ENCODE measurements around the gene DDX25. TPM values are rescaled to one million over a fixed set of nuclear protein-coding genes. Genes with fewer than 3 reads are reported as not detected.

The DDX25 gene
- total and polyA plus RNA-seq, 2 experiments from 2014 or later = 6.1 to 7.5 TPM

DNA sequence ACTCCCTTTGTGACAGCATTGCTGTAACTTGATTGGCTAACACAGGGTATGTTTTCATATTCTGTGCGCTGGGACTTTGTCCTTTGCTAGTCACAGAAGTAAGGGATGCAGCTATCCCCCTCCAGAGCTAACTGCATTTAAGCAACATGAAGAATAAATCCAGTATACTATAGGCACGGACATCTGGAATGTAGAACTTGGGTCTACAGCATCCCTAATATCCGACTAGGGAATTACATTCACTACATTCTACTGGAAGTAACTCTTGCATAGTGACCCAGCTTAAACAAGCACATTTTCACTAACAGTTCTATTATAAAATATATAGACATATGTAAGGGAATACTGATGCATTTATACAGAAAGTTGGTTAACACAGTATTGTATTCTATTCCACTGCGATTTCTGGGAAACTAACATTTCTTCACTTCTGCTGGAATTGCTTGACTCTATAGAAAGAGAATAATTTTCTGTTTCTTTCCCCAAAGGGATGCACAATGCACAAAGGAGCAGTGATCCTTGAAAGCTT is 54.6 kb downstream of the DDX25 start:
- Histone ChIP-seq H3K27me3 (no peaks in the 10 kb centered on the region), H3K9me3 (ENCODE audit: low read depth) (no peaks in the 10 kb centered on the region), H3K4me3 (no peak overlapping the region), H3K4me1 (ENCODE audit: low read depth) (peaks cover 3% of the 10 kb centered on the region), H3K36me3 (no peaks in the 10 kb centered on the region), H3K27ac (no peak overlapping the region)
- no peak for DNase-seq (ENCODE audit: low read depth in 1 of 2, low spot score in 1 of 2)
- TF ChIP-seq, protein P1, sequence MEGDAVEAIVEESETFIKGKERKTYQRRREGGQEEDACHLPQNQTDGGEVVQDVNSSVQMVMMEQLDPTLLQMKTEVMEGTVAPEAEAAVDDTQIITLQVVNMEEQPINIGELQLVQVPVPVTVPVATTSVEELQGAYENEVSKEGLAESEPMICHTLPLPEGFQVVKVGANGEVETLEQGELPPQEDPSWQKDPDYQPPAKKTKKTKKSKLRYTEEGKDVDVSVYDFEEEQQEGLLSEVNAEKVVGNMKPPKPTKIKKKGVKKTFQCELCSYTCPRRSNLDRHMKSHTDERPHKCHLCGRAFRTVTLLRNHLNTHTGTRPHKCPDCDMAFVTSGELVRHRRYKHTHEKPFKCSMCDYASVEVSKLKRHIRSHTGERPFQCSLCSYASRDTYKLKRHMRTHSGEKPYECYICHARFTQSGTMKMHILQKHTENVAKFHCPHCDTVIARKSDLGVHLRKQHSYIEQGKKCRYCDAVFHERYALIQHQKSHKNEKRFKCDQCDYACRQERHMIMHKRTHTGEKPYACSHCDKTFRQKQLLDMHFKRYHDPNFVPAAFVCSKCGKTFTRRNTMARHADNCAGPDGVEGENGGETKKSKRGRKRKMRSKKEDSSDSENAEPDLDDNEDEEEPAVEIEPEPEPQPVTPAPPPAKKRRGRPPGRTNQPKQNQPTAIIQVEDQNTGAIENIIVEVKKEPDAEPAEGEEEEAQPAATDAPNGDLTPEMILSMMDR (IDR thresholded peaks at IDR 0.05; ENCODE audit: low read depth, low read length) = no peak

DNA sequence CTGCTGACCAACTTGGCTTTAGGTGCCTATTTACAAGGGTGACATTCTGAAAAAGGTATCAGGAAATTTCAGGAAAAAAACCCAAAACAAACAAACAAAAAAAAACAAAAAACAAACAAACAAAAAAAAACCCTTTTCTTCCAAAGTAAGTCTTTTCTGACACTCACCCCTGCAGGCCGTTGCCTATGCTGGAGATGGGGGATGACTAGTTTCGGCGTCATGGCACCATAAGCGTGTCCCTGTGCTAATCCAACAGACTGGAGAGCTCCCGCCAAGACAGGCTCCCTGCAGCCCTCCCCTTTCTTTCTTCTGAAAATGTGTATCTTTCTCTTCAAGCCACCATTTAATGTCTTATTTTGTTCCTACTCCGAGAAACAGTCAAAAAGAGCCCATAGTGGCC is 55.2 kb downstream of the DDX25 start:
- Histone ChIP-seq H3K36me3 (no peaks in the 10 kb centered on the region), H3K4me3 (no peak overlapping the region), H3K4me1 (ENCODE audit: low read depth) (peaks cover 8% of the 10 kb centered on the region), H3K27ac (no peak overlapping the region), H3K9me3 (ENCODE audit: low read depth) (no peaks in the 10 kb centered on the region), H3K27me3 (no peaks in the 10 kb centered on the region)
- TF ChIP-seq, protein P1 (IDR thresholded peaks at IDR 0.05; ENCODE audit: low read depth, low read length) = no peak
- DNase-seq (ENCODE audit: low read depth in 1 of 2, low spot score in 1 of 2) = no peak

DNA sequence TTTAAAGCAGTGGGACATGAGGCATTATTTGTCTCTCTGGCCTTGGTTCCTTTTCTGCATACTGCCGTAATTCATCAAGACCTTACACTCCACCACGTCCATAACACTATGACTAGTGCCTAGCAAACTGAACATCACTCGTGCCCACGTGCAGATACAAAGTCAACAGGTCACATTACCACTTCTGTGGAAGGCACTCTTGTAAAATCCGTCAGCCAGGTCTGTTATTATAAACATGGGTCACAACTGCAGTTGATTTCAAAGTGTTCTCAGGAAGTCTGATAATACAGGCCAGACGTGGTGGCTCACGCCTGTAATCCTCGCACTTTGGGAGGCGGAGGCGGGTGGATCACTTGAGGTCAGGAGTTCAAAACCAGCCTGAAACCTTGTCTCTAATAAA is 55.6 kb downstream of the DDX25 start:
- Histone ChIP-seq H3K36me3 (no peaks in the 10 kb centered on the region), H3K9me3 (ENCODE audit: low read depth) (no peaks in the 10 kb centered on the region), H3K4me1 (ENCODE audit: low read depth) (peaks cover 13% of the 10 kb centered on the region), H3K27me3 (no peaks in the 10 kb centered on the region), H3K27ac (no peak overlapping the region), H3K4me3 (no peak overlapping the region)
- DNase-seq (ENCODE audit: low read depth in 1 of 2, low spot score in 1 of 2) = no peak
- TF ChIP-seq, protein P1 (IDR thresholded peaks at IDR 0.05; ENCODE audit: low read depth, low read length) = no peak

DNA sequence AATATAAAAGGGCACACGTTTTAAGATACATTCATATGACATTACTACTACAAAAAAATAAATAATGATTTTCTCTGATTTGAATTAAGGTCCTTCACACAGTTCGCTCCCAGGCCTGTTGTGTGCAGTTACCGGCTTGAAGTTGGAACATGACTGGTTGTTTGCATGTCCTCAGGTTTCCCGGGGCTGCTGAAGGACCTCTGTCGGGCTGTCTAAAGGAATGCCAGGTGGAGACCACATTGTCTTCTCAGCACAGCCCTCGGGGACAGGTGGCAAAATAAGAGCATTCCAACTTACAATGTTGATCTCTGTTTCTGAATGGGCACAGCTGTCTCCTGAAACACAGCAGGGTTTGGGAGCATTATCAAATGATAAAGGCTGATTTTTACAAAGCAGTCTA is 56.5 kb downstream of the DDX25 start:
- TF ChIP-seq, protein P1 (IDR thresholded peaks at IDR 0.05; ENCODE audit: low read depth, low read length) = no peak
- no peak for DNase-seq (ENCODE audit: low read depth in 1 of 2, low spot score in 1 of 2)
- Histone ChIP-seq H3K9me3 (ENCODE audit: low read depth) (no peaks in the 10 kb centered on the region), H3K4me1 (ENCODE audit: low read depth) (peaks cover 20% of the 10 kb centered on the region), H3K27ac (no peak overlapping the region), H3K36me3 (no peaks in the 10 kb centered on the region), H3K27me3 (no peaks in the 10 kb centered on the region), H3K4me3 (no peak overlapping the region)

DNA sequence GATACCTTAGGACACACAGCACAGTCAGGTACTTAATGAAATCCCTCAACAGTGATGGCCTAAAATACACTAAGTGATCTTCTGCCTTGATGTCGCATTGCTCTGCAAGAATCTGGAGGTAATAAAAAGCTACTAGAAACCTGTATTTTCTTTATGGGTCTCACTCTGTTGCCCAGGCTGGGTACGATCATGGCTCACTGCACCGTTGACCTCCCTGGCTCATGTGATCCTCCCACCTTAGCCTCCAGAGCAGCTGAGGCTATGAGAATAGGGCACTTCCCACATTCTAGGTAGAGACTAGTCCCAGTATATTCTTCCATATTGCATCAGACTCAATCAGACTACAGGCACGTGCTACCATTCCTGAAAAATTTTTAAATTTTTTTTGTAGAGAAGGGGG is 63.2 kb downstream of the DDX25 start:
- peaks cover 37% of the 10 kb centered on the region for H3K4me1 ChIP-seq (ENCODE audit: low read depth)
- TF ChIP-seq, protein P1 (IDR thresholded peaks at IDR 0.05; ENCODE audit: low read depth, low read length) = no peak
- no peaks in the 10 kb centered on the region for H3K27me3 ChIP-seq
- no peak overlapping the region for H3K27ac ChIP-seq
- DNase-seq (ENCODE audit: low read depth in 1 of 2, low spot score in 1 of 2) = no peak
- H3K4me3 ChIP-seq = no peak overlapping the region
- no peaks in the 10 kb centered on the region for H3K9me3 ChIP-seq (ENCODE audit: low read depth)
- no peaks in the 10 kb centered on the region for H3K36me3 ChIP-seq

DNA sequence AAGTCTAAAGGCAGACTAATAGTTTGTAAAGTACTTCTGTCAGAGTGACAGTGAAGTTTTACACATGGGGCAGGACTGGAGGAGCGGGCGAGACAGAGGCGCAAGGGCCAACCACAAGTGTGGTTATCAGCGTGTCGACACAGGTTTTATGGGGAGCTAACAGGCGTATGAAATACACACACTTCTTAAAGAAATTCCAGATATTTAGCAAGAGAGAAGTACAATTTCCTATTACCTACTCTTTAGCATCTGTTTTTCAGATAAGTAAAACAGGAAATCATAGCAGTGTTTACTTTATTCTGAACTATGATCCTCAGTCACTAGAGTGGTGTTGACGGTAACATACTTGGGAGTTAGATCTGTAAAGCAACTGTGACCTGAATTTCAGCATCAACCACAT is 64.0 kb downstream of the DDX25 start:
- Histone ChIP-seq H3K36me3 (no peaks in the 10 kb centered on the region), H3K4me3 (no peak overlapping the region), H3K4me1 (ENCODE audit: low read depth) (peaks cover 37% of the 10 kb centered on the region), H3K27ac (no peak overlapping the region), H3K27me3 (no peaks in the 10 kb centered on the region), H3K9me3 (ENCODE audit: low read depth) (no peaks in the 10 kb centered on the region)
- peak in 1 of 2 donors; percentile 36 for DNase-seq (ENCODE audit: low read depth in 1 of 2, low spot score in 1 of 2)
- TF ChIP-seq, protein P1 (IDR thresholded peaks at IDR 0.05; ENCODE audit: low read depth, low read length) = no peak

Data from cardiac muscle cell (in vitro differentiated cells and primary cell).